Liver (tissue), 3 donors: Measurements from ENCODE around the gene BACH2.

Experiments used
- ATF3 ChIP-seq: IDR thresholded peaks from 2 replicates; pipeline ENCODE4 v1.6.1; 2016; ENCODE audit warnings: antibody characterized with exemption
- CTCF ChIP-seq: fragments of 150-350 bp; IDR thresholded peaks from 2 replicates; pipeline ENCODE4 v1.5.1; 2017; ENCODE audit warnings: improper control_type of control experiment, low read depth, low read length; ENCODE audit not compliant: missing input control
- EGR1 ChIP-seq, 2 donors: IDR thresholded peaks; 2 replicates each; pipeline ENCODE4 v1.6.1; 2016 to 2018; ENCODE audit warnings: antibody characterized with exemption in 2 of 2, low read depth in 2 of 2
- GABPA ChIP-seq, 2 donors: IDR thresholded peaks in 1 of 2; conservative IDR thresholded peaks in 1 of 2; 2 replicates each; pipeline ENCODE4 v1.6.1; 2016; ENCODE audit warnings: antibody characterized with exemption in 2 of 2, mild to moderate bottlenecking in 1 of 2, moderate library complexity in 1 of 2
- RAD21 ChIP-seq, 2 donors: IDR thresholded peaks; 2 replicates each; pipeline ENCODE4 v1.6.1; 2016; ENCODE audit warnings: antibody characterized with exemption in 2 of 2, mild to moderate bottlenecking in 2 of 2
- REST ChIP-seq: IDR thresholded peaks from 2 replicates; pipeline ENCODE4 v1.6.1; 2016; ENCODE audit warnings: antibody characterized with exemption, mild to moderate bottlenecking
- TAF1 ChIP-seq: conservative IDR thresholded peaks from 2 replicates; pipeline ENCODE4 v1.6.1; 2016; ENCODE audit warnings: antibody characterized with exemption, mild to moderate bottlenecking
- donor health status: healthy.
- donor health status: healthy.

- TF ChIP-seq CTCF (no peak), TAF1 (no peak), REST (no peak), ATF3 (no peak), GABPA (IDR thresholded peaks at IDR 0.05 in 1 of 2, conservative IDR thresholded peaks at IDR 0.05 in 1 of 2) (no peak), RAD21 (IDR thresholded peaks at IDR 0.05) (no peak), EGR1 (IDR thresholded peaks at IDR 0.05; ENCODE audit: low read depth in 2 of 2) (no peak)
Measured at GRCh38 chr6:90136837-90137568, 159.6 kb downstream of the BACH2 start.
